HEK293 (cell line): Measurements from ENCODE around the gene OR6V1.

Experiments
- CTCF ChIA-PET: fragments of 350-600 bp; formaldehyde crosslinking; extraction: SDS; loops from one replicate; lab custom pipeline; 2021; ENCODE audit warnings: antibody characterized with exemption; lab: Yijun Ruan, JAX
- POLR2A ChIA-PET: fragments of 300-600 bp; formaldehyde crosslinking; extraction: SDS; loops from one replicate; lab custom pipeline; 2020; ENCODE audit warnings: antibody characterized with exemption, inconsistent platforms; lab: Yijun Ruan, JAX
- H3K27ac ChIP-seq: fragments of 200-500 bp; sonication (Bioruptor generic); 2 replicates; pipeline ENCODE4 v1.5.1; 2014; ENCODE audit warnings: low read depth, low read length, control low read depth, inconsistent platforms; ENCODE audit errors: extremely low read depth
- H3K36me3 ChIP-seq, 2 experiments: fragments of 200-500 bp in 1 of 2; sonication (Bioruptor generic) in 1 of 2; 1 replicate in 1 of 2; 2 replicates in 1 of 2; pipeline ENCODE4 v1.5.1; 2014 to 2017; ENCODE audit warnings: inconsistent platforms in 2 of 2, low read length in 2 of 2; ENCODE audit not compliant: control insufficient read depth in 2 of 2, insufficient read depth in 1 of 2
- H3K4me1 ChIP-seq: fragments of 200-500 bp; sonication (Bioruptor generic); 2 replicates; pipeline ENCODE4 v1.5.1; 2014; ENCODE audit warnings: mild to moderate bottlenecking, low read length, inconsistent platforms; ENCODE audit not compliant: control insufficient read depth, insufficient read depth
- H3K4me3 ChIP-seq: 2 replicates; pipeline ENCODE4 v1.5.1; 2011; ENCODE audit warnings: low read depth, mild to moderate bottlenecking, control low read depth, low read length, moderate library complexity
- H3K9me3 ChIP-seq: fragments of 200-500 bp; sonication (Bioruptor generic); 2 replicates; pipeline ENCODE4 v1.5.1; 2014; ENCODE audit warnings: low read depth, low read length, inconsistent platforms; ENCODE audit not compliant: control insufficient read depth, insufficient read depth
- EGR2 ChIP-seq: fragments of 450-650 bp; formaldehyde crosslinking; IDR thresholded peaks from 2 replicates; pipeline ENCODE4 v1.5.1; 2016; ENCODE audit warnings: low read depth, missing biosample characterization, missing genetic modification characterization
- FEZF1 ChIP-seq: fragments of 450-650 bp; formaldehyde crosslinking; IDR thresholded peaks from 2 replicates; pipeline ENCODE4 v1.5.1; 2016; ENCODE audit warnings: missing biosample characterization, missing genetic modification characterization
- GLIS2 ChIP-seq: fragments of 450-650 bp; formaldehyde crosslinking; IDR thresholded peaks from 2 replicates; pipeline ENCODE4 v1.5.1; 2016; ENCODE audit warnings: missing biosample characterization, missing genetic modification characterization
- HOXC10 ChIP-seq: sonication (generic); formaldehyde crosslinking; IDR thresholded peaks from 2 replicates; pipeline ENCODE4 v1.8.1; 2023; ENCODE audit warnings: mild to moderate bottlenecking, missing genetic modification reagents
- HOXD13 ChIP-seq: sonication (generic); formaldehyde crosslinking; IDR thresholded peaks from 2 replicates; pipeline ENCODE4 v1.8.0; 2022; ENCODE audit warnings: missing genetic modification reagents, borderline replicate concordance
- KLF10 ChIP-seq: fragments of 450-650 bp; IDR thresholded peaks from 2 replicates; pipeline ENCODE4 v1.5.1; 2018; ENCODE audit warnings: missing biosample characterization, mild to moderate bottlenecking, missing genetic modification characterization
- WT1 ChIP-seq: fragments of 450-650 bp; formaldehyde crosslinking; IDR thresholded peaks from 2 replicates; pipeline ENCODE4 v1.5.1; 2016; ENCODE audit warnings: missing biosample characterization, missing genetic modification characterization
- ZBTB48 ChIP-seq: fragments of 450-650 bp; formaldehyde crosslinking; IDR thresholded peaks from 2 replicates; pipeline ENCODE4 v1.5.1; 2016; ENCODE audit warnings: missing biosample characterization, missing genetic modification characterization
- ZBTB8A ChIP-seq: fragments of 450-650 bp; formaldehyde crosslinking; IDR thresholded peaks from 2 replicates; pipeline ENCODE4 v1.5.1; 2016; ENCODE audit warnings: missing biosample characterization, missing genetic modification characterization
- ZFP41 ChIP-seq: fragments of 450-650 bp; formaldehyde crosslinking; IDR thresholded peaks from 2 replicates; pipeline ENCODE4 v1.5.1; 2016; ENCODE audit warnings: missing biosample characterization, missing genetic modification characterization, borderline replicate concordance
- ZNF155 ChIP-seq: fragments of 450-650 bp; formaldehyde crosslinking; IDR thresholded peaks from 2 replicates; pipeline ENCODE4 v1.5.1; 2016; ENCODE audit warnings: missing biosample characterization, missing genetic modification characterization
- ZNF19 ChIP-seq: fragments of 450-650 bp; formaldehyde crosslinking; IDR thresholded peaks from 2 replicates; pipeline ENCODE4; 2016; ENCODE audit warnings: missing biosample characterization, missing genetic modification characterization, low read depth
- ZNF248 ChIP-seq: fragments of 450-650 bp; formaldehyde crosslinking; IDR thresholded peaks from 2 replicates; pipeline ENCODE4 v1.5.1; 2017; ENCODE audit warnings: missing biosample characterization, missing genetic modification characterization
- ZNF335 ChIP-seq: fragments of 450-650 bp; formaldehyde crosslinking; conservative IDR thresholded peaks from 2 replicates; pipeline ENCODE4 v1.5.1; 2016; ENCODE audit warnings: missing biosample characterization, missing genetic modification characterization
- ZNF366 ChIP-seq: fragments of 450-650 bp; formaldehyde crosslinking; conservative IDR thresholded peaks from 2 replicates; pipeline ENCODE4 v1.5.1; 2016; ENCODE audit warnings: missing biosample characterization, missing genetic modification characterization
- ZNF391 ChIP-seq: fragments of 450-650 bp; formaldehyde crosslinking; IDR thresholded peaks from 2 replicates; pipeline ENCODE4 v1.5.1; 2016; ENCODE audit warnings: low read depth, missing biosample characterization, missing genetic modification characterization, borderline replicate concordance
- ZNF423 ChIP-seq: fragments of 450-650 bp; formaldehyde crosslinking; IDR thresholded peaks from 2 replicates; pipeline ENCODE4 v1.5.1; 2016; ENCODE audit warnings: missing biosample characterization, missing genetic modification characterization
- ZNF426 ChIP-seq: fragments of 450-650 bp; formaldehyde crosslinking; IDR thresholded peaks from 2 replicates; pipeline ENCODE4 v1.5.1; 2017; ENCODE audit warnings: missing biosample characterization, missing genetic modification characterization, mild to moderate bottlenecking, inconsistent platforms, moderate library complexity
- ZNF560 ChIP-seq: fragments of 450-650 bp; formaldehyde crosslinking; IDR thresholded peaks from 2 replicates; pipeline ENCODE4 v1.5.1; 2017; ENCODE audit warnings: missing biosample characterization, missing genetic modification characterization, borderline replicate concordance
- ZNF747 ChIP-seq: fragments of 450-650 bp; formaldehyde crosslinking; IDR thresholded peaks from 2 replicates; pipeline ENCODE4 v1.5.1; 2016; ENCODE audit warnings: missing biosample characterization, missing genetic modification characterization
- TF ChIP-seq, protein P1 (sequence below): fragments of 450-650 bp; formaldehyde crosslinking; IDR thresholded peaks from 2 replicates; pipeline ENCODE4 v1.5.0; 2017; ENCODE audit warnings: missing biosample characterization, missing genetic modification characterization, borderline replicate concordance
- TF ChIP-seq, protein P2 (sequence below): fragments of 450-650 bp; formaldehyde crosslinking; IDR thresholded peaks from 2 replicates; pipeline ENCODE4 v1.5.1; 2016; ENCODE audit warnings: missing biosample characterization, missing genetic modification characterization
- TF ChIP-seq, protein P3 (sequence below): fragments of 450-650 bp; formaldehyde crosslinking; IDR thresholded peaks from 2 replicates; pipeline ENCODE4 v1.5.1; 2016; ENCODE audit warnings: missing biosample characterization, missing genetic modification characterization
- TF ChIP-seq, protein P4 (sequence below): fragments of 450-650 bp; formaldehyde crosslinking; IDR thresholded peaks from 2 replicates; pipeline ENCODE4 v1.5.1; 2017; ENCODE audit warnings: missing biosample characterization, missing genetic modification characterization
- TF ChIP-seq, protein P5 (sequence below): fragments of 450-650 bp; formaldehyde crosslinking; IDR thresholded peaks from 2 replicates; pipeline ENCODE4 v1.5.1; 2016; ENCODE audit warnings: missing biosample characterization, missing genetic modification characterization
- TF ChIP-seq, protein P6 (sequence below): fragments of 450-650 bp; formaldehyde crosslinking; IDR thresholded peaks from 2 replicates; pipeline ENCODE4 v1.5.1; 2016; ENCODE audit warnings: missing biosample characterization, missing genetic modification characterization

The OR6V1 gene

DNA sequence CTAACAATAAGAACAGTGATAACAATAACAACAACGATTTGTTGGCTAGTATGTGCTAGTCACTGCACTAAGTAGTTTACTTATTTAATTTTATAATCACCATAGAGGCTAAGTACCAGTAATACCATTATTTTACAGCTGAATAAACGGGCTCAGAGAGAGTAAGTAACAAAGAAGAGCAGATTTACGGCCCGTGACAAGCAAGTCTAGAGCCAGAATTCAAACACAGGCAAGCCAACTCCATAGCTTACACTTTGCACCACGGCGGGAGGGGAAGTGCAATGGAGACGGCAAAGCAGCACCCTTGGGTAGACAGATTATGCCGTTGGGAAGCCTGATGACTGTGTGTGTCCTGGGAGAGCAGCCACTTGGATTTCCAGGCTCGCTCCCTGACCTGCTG, 1.2 kb upstream of the OR6V1 start:
- ChIA-PET POLR2A (no interaction called here), CTCF (no interaction called here)
- no peaks in the 10 kb centered on the region for H3K9me3 ChIP-seq
- TF ChIP-seq ZNF366 (tag by site-specific recombination) = no peak
- no peak for TF ChIP-seq ZBTB8A (tag by site-specific recombination)
- no peak for TF ChIP-seq HOXC10 (CRISPR knock-in tag)
- TF ChIP-seq EGR2 (tag by site-specific recombination) = no peak
- TF ChIP-seq ZNF248 (tag by site-specific recombination) = no peak
- no peak for TF ChIP-seq ZNF335 (tag by site-specific recombination)
- H3K27ac ChIP-seq = no peak overlapping the region
- H3K4me1 ChIP-seq = no peaks in the 10 kb centered on the region
- H3K36me3 ChIP-seq = no peaks in the 10 kb centered on the region
- H3K4me3 ChIP-seq = no peak overlapping the region

DNA sequence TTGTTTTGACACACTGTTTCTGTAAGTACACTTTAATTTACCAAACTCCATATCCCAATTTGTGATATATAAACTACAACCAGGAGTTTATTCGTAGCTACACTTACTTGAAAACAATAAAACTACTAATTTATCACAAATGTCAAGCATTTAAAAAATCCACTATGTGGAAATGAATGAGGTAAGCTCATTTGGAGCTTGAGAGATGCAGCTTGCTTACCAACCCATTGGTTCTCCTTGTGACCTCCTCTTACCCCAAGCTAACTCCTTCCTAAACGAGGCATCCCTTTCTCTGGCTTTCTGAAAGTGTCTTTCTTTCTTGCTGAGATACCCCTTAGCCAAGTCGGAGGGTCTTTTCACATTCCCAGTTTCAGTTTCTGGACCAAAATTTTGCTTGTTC, 2.5 kb downstream of the OR6V1 start:
- TF ChIP-seq HOXD13 (CRISPR knock-in tag) (no peak), ZFP41 (tag by site-specific recombination) (no peak), FEZF1 (tag by site-specific recombination) (no peak), ZNF155 (tag by site-specific recombination) (no peak), KLF10 (no peak), ZNF426 (no peak), ZNF560 (no peak), ZNF391 (tag by site-specific recombination) (no peak), WT1 (no peak), ZBTB48 (tag by site-specific recombination) (no peak), ZNF747 (no peak), GLIS2 (tag by site-specific recombination) (no peak), ZNF423 (no peak), ZNF19 (tag by site-specific recombination) (no peak)
- TF ChIP-seq, protein P1, sequence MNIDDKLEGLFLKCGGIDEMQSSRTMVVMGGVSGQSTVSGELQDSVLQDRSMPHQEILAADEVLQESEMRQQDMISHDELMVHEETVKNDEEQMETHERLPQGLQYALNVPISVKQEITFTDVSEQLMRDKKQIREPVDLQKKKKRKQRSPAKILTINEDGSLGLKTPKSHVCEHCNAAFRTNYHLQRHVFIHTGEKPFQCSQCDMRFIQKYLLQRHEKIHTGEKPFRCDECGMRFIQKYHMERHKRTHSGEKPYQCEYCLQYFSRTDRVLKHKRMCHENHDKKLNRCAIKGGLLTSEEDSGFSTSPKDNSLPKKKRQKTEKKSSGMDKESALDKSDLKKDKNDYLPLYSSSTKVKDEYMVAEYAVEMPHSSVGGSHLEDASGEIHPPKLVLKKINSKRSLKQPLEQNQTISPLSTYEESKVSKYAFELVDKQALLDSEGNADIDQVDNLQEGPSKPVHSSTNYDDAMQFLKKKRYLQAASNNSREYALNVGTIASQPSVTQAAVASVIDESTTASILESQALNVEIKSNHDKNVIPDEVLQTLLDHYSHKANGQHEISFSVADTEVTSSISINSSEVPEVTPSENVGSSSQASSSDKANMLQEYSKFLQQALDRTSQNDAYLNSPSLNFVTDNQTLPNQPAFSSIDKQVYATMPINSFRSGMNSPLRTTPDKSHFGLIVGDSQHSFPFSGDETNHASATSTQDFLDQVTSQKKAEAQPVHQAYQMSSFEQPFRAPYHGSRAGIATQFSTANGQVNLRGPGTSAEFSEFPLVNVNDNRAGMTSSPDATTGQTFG (tag by site-specific recombination) = no peak
- TF ChIP-seq, protein P2, sequence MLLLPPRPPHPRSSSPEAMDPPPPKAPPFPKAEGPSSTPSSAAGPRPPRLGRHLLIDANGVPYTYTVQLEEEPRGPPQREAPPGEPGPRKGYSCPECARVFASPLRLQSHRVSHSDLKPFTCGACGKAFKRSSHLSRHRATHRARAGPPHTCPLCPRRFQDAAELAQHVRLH (tag by site-specific recombination) = no peak
- TF ChIP-seq, protein P3, sequence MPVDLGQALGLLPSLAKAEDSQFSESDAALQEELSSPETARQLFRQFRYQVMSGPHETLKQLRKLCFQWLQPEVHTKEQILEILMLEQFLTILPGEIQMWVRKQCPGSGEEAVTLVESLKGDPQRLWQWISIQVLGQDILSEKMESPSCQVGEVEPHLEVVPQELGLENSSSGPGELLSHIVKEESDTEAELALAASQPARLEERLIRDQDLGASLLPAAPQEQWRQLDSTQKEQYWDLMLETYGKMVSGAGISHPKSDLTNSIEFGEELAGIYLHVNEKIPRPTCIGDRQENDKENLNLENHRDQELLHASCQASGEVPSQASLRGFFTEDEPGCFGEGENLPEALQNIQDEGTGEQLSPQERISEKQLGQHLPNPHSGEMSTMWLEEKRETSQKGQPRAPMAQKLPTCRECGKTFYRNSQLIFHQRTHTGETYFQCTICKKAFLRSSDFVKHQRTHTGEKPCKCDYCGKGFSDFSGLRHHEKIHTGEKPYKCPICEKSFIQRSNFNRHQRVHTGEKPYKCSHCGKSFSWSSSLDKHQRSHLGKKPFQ (tag by site-specific recombination) = no peak
- TF ChIP-seq, protein P4, sequence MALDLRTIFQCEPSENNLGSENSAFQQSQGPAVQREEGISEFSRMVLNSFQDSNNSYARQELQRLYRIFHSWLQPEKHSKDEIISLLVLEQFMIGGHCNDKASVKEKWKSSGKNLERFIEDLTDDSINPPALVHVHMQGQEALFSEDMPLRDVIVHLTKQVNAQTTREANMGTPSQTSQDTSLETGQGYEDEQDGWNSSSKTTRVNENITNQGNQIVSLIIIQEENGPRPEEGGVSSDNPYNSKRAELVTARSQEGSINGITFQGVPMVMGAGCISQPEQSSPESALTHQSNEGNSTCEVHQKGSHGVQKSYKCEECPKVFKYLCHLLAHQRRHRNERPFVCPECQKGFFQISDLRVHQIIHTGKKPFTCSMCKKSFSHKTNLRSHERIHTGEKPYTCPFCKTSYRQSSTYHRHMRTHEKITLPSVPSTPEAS (tag by site-specific recombination) = no peak
- TF ChIP-seq, protein P5, sequence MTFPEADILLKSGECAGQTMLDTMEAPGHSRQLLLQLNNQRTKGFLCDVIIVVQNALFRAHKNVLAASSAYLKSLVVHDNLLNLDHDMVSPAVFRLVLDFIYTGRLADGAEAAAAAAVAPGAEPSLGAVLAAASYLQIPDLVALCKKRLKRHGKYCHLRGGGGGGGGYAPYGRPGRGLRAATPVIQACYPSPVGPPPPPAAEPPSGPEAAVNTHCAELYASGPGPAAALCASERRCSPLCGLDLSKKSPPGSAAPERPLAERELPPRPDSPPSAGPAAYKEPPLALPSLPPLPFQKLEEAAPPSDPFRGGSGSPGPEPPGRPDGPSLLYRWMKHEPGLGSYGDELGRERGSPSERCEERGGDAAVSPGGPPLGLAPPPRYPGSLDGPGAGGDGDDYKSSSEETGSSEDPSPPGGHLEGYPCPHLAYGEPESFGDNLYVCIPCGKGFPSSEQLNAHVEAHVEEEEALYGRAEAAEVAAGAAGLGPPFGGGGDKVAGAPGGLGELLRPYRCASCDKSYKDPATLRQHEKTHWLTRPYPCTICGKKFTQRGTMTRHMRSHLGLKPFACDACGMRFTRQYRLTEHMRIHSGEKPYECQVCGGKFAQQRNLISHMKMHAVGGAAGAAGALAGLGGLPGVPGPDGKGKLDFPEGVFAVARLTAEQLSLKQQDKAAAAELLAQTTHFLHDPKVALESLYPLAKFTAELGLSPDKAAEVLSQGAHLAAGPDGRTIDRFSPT (tag by site-specific recombination) = no peak
- TF ChIP-seq, protein P6, sequence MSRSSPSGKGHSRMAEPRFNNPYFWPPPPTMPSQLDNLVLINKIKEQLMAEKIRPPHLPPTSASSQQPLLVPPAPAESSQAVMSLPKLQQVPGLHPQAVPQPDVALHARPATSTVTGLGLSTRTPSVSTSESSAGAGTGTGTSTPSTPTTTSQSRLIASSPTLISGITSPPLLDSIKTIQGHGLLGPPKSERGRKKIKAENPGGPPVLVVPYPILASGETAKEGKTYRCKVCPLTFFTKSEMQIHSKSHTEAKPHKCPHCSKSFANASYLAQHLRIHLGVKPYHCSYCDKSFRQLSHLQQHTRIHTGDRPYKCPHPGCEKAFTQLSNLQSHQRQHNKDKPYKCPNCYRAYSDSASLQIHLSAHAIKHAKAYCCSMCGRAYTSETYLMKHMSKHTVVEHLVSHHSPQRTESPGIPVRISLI (tag by site-specific recombination) = no peak
- H3K36me3 ChIP-seq = no peaks in the 10 kb centered on the region
- H3K9me3 ChIP-seq = no peaks in the 10 kb centered on the region
- H3K27ac ChIP-seq = no peak overlapping the region
- CTCF ChIA-PET = no interaction called here
- POLR2A ChIA-PET = no interaction called here
- H3K4me1 ChIP-seq = no peaks in the 10 kb centered on the region
- no peak overlapping the region for H3K4me3 ChIP-seq
